B cell (primary cell): ENCODE data around the gene MRPL24.

Experiments used
- CTCF ChIP-seq: fragments of 200-600 bp; IDR thresholded peaks from one replicate; pipeline ENCODE4 v1.8.0; 2022; ENCODE audit warnings: antibody characterized with exemption, mild to moderate bottlenecking
- EZH2 ChIP-seq: IDR thresholded peaks from 2 replicates; pipeline ENCODE4 v1.6.1; 2012; ENCODE audit warnings: borderline replicate concordance, low read depth, mild to moderate bottlenecking, moderate library complexity, low read length; ENCODE audit not compliant: insufficient read depth, poor library complexity, severe bottlenecking

- no peak for TF ChIP-seq CTCF
- no peak for TF ChIP-seq EZH2
Measured at GRCh38 chr1:156696755-156697154, 44.1 kb downstream of the MRPL24 start.
